ENCODE results near the gene SCART1.
"Not testable (repeated sequence)": the region's sequence is repeated elsewhere in the genome, so short reads cannot be mapped to it uniquely, and the experiment has no call there.

Gene SCART1

GRCh38 chr10:133457100-133457841 is 3.5 kb downstream of the SCART1 start:
- DNase-seq, result no peak

- DNase-seq, result no peak
Observed at GRCh38 chr10:133458021-133458709, 4.4 kb downstream of the SCART1 start.

DNA sequence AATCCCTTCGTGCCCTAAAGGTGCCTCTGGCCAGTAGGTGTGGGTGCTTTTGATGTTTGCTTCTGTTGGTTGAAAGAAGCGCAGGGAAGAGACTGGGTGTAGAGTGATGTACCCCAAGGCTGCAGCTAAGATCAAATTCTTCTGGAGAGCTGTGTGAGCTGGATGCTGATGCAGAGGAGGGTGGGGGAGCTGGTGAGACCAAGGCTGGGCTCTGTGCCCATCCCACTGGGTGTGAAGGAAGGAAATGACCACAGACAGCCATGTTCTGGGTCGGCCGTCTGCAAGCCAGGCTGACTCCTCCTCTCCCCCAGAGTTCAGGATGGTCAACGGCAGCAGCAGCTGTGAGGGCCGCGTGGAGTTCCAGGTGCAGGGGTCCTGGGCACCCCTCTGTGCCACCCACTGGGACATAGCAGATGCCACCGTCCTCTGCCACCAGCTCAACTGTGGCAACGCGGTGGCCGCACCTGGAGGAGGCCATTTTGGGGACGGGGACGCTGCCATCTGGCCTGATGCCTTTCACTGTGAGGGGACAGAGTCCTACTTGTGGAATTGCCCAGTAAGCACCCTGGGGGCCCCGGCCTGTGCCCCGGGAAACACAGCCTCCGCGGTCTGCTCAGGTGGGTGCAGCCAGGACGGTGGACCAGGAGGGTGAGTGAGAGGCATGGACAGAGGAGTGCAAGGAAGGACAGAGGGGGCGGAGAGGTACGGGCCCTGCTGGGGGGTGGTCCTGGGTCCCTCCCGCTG is 5.1 kb downstream of the SCART1 start:
- DNase-seq, result no peak

GRCh38 chr10:133459454-133460207 is 5.9 kb downstream of the SCART1 start:
- no peak for DNase-seq

- no peak for DNase-seq
Observed at GRCh38 chr10:133460208-133460769, 6.5 kb downstream of the SCART1 start.

- no peak for DNase-seq
Observed at GRCh38 chr10:133461027-133461426, 7.3 kb downstream of the SCART1 start.

GRCh38 chr10:133461841-133462240 is 8.1 kb downstream of the SCART1 start:
- DNase-seq, result no peak

DNA sequence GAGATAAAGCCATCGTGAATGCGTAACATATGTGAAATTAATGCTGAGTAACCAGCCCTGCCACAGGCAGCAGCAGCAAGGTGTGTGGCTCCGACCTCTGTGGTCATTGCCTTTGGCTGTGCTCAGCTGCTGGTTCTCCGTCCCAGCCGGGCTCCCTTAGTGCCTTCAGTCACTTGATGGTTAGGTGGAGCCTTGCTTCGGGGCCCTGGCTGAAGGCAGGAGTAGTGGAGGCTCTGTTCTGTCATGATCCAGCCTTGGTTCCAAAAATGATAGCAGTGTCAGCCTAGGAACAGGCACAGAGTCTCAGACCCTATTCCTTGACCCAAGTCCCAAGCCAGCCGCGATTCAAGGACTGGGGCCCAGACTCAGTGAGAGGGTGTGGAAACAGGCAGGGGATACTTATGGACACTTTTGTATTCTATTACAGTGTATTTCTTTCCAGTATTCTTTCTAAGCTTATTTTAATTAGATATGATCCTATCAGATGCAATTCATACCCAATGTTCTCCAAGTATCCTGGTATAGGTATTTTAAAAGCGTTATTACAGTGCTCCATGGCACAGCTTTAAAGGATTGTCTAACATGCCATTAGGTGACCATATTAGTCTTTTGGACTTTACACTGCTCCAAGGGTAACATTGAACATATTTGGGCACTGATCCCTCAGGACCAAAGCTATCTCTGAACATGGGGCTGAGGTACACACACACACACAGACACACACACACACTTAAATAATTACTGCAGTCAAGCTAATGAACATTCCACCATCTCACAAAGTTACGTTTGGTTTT is 9.0 kb downstream of the SCART1 start:
- DNase-seq, result no peak

DNA sequence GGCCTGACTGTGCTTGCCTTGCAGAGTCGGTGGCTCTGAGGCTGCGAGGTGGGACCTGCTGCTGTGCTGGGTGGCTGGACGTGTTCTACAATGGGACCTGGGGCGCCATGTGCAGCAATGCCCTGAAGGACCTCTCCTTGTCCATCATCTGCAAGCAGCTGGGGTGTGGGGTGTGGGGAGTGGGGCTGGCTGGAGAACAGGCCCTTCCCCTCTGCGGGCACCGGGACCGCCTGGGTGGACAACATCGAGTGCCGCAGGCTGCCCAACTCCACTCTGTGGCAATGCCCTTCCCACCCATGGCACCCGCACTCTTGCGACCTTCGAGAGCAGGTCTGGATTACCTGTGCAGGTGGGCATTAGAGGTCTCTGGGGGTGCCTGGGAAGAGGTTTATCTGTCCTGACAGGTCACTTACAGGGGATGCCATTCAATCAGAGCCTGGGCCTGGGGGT is 10.9 kb downstream of the SCART1 start:
- DNase-seq, result peak; percentile 17

- no peak for DNase-seq
Observed at GRCh38 chr10:133465191-133465949, 11.6 kb downstream of the SCART1 start.

DNA sequence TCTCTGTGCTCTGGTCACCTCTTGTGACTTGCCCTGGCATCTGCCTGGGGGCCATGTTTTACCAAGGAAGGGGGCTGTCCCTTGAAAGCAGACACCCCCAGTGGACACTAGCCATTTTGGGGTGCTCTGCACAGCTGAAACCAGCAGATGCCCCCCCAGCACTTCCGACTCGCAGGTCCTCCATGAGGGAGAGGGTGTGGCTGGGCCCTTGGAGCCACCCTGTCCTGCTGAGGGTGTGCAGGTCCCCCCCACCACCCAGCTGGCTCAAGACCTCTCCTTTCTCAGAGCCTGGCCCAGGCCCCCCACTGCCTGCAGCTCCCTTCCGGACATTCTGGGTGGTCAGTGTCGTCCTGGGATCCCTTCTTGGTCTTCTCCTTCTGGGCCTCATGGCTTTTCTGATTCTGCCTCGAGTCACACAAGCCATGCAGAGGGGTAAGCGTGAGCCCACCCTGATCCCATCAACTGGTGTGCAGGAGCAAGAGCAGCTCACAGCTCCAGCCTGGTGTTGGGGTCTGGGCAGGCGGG is 12.3 kb downstream of the SCART1 start:
- DNase-seq, result no peak

GRCh38 chr10:133466683-133467275 is 13.0 kb downstream of the SCART1 start:
- DNase-seq, result no peak

GRCh38 chr10:133467286-133467911 is 13.7 kb downstream of the SCART1 start:
- no peak for DNase-seq

- not testable (repeated sequence) for DNase-seq
Observed at GRCh38 chr10:133469205-133469604, 15.5 kb downstream of the SCART1 start.

GRCh38 chr10:133471300-133472109 is 17.8 kb downstream of the SCART1 start:
- no peak for DNase-seq

DNA sequence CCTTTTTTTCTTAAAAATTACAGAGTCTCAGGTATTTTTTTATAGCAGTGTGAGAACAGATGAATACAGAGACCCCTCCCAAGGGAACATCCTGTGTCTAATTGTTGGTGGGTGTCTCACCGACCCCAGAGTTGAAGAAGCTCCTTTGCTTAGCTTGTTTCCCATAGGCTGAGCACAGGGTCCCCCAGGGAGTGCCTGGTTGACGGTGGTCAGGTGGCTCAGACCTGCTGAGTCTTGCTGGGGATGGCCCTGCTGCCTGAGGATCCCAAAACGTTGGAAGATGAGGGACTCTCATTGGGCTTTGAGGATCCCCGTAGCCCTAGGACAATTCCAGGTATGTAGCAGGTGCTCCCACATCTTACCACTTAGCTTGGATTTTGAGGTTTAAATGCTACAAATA is 19.5 kb downstream of the SCART1 start:
- DNase-seq, result no peak

GRCh38 chr10:133474027-133474426 is 20.3 kb downstream of the SCART1 start:
- DNase-seq, result no peak

DNA sequence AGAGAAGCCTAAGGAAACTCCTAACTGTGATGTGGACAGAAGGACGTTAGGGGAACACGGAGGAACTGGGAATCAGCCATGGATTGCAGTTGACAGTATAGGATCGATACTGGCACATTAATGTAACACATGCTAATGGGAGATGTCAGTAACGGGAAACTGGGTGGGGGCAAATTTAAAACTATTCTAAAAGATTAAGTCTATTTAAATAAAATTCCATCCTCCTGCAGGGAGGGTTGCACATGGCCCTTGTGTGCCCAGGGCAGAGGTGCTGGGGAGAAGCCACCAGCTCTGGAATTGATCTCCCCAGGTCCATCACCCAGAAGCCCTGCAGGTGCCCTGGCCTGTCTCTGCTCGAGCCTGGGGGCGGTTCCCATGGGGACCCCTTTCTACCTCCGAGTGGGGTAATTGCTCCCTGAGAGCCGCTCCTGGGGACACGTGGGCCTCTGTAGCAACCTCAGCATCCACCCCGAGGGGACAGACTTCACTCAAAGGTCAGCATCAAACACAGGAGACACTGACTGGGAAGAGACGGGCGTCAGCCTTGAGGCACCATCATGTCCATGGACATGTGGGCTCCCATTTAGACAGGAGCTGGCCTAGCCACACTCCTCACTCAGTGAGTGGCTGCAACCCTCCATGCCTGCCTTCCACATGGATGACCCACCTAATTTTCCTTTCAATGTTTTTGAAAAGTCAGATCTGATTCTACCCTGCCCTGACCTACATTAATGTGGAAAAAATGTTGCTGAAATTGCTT is 21.1 kb downstream of the SCART1 start:
- DNase-seq, result no peak

Data from stimulated activated CD8-positive, alpha-beta memory T cell treated with anti-CD3 and anti-CD28 coated beads, Interleukin-4, amount 100 ng/mL, for 48 hours (primary cell).